Measurements from ENCODE around the gene EIF4G3.
"Not testable (repeated sequence)": the region's sequence is repeated elsewhere in the genome, so short reads cannot be mapped to it uniquely, and the experiment has no call there.

The EIF4G3 gene

DNA sequence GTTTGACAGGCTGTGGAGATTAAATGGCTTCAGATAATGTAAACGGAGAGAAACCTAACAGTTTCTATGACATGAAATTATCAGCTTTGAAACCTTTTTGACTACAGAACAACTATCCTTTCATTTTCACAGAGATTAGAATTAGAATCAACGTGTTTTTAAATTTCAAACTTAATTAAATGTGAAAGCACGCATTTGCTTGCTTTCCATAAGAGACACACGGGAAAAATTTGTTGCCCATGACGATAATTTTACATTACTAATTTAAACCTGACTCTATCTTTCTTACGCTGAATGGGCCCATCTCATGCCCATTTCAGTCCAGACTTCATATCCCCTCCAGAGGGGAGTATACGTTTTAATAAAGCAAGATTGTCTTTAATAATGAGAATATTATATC, 297.9 kb downstream of the EIF4G3 start:
- no peak overlapping the region for H3K9ac ChIP-seq (ENCODE audit: low read depth, low read length)
- H3K36me3 ChIP-seq (ENCODE audit: insufficient read depth, low read depth, low read length): peaks cover 52% of the 10 kb centered on the region
- no peaks in the 10 kb centered on the region; the same call in 1 of the 2 replicates for H3K4me1 ChIP-seq (ENCODE audit: insufficient read depth, low read length)

DNA sequence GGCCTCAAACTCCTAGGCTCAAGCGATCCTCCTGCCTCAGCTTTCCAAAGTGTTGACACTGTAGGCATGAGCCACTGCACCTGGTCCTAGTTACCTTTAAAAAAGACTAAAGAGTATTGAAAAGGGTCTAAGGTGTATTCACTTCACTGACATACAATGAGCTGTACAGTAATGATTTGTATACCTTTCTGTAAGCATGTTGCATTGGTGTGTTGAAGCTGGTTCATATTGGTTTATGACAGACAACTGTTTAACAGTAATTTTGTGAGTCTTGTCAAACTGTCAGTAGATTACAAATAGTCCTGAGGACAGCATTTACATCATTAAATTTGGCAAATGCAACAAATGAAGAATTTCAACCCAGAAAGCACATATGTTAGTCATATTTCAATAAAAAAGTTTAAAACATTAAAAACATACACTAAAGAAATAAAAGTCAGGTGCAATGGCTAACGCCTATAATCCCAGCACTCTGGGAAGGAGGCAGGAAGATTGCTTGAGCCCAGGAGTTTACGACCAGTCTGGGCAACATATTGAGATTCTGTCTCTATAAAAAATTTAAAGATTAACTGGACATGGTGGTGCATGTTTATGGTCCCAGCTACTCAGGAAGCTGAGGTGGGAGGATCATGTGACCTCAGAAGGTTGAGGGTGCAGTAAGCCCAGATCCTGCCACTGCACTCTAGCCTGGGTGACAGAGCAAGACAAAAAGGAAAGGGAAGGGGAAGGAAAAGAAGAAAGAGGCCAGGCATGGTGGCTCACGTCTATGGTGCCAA, 301.3 kb downstream of the EIF4G3 start:
- Histone ChIP-seq H3K4me1 (ENCODE audit: insufficient read depth, low read length) (no peaks in the 10 kb centered on the region), H3K4me3 (ENCODE audit: low read length) (no peak overlapping the region), H3K9me3 (ENCODE audit: insufficient read depth, low read depth, low read length) (no peaks in the 10 kb centered on the region), H3K9ac (ENCODE audit: low read depth, low read length) (no peak overlapping the region), H3K27me3 (ENCODE audit: insufficient read depth, low read length) (no peaks in the 10 kb centered on the region), H3K27ac (ENCODE audit: low read length) (no peak overlapping the region), H3K36me3 (ENCODE audit: insufficient read depth, low read depth, low read length) (peaks cover 36% of the 10 kb centered on the region)

More for the DNA sequence above, 297.9 kb downstream of the EIF4G3 start:
- H3K27me3 ChIP-seq (ENCODE audit: insufficient read depth, low read length): no peaks in the 10 kb centered on the region
- no peaks in the 10 kb centered on the region for H3K9me3 ChIP-seq (ENCODE audit: insufficient read depth, low read depth, low read length)
- H3K27ac ChIP-seq (ENCODE audit: low read length): no peak overlapping the region
- no peak overlapping the region for H3K4me3 ChIP-seq (ENCODE audit: low read length)

DNA sequence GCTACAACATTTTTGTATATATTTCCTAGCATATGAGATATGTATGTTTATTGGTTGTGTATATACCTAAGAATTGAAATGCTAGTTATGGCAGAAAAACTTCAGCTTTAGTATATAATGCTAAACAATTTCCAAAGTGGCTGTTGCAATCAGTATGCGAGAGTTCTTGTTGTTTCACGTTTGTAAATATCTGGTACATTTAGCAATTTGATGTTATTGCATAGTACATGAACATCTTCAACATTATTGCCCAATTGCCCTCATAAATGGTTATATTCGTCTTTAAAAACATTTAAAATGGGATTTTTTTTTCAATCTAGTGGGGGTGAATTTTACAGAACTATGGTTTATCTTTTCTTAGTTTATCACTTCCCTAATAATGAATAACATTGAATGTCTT, 303.4 kb downstream of the EIF4G3 start:
- H3K27ac ChIP-seq (ENCODE audit: low read length): no peak overlapping the region
- no peaks in the 10 kb centered on the region for H3K4me1 ChIP-seq (ENCODE audit: insufficient read depth, low read length)
- H3K4me3 ChIP-seq (ENCODE audit: low read length): no peak overlapping the region
- no peaks in the 10 kb centered on the region for H3K9me3 ChIP-seq (ENCODE audit: insufficient read depth, low read depth, low read length)
- peaks cover 22% of the 10 kb centered on the region; the same call in 1 of the 2 replicates for H3K36me3 ChIP-seq (ENCODE audit: insufficient read depth, low read depth, low read length)
- no peak overlapping the region for H3K9ac ChIP-seq (ENCODE audit: low read depth, low read length)
- no peaks in the 10 kb centered on the region for H3K27me3 ChIP-seq (ENCODE audit: insufficient read depth, low read length)

DNA sequence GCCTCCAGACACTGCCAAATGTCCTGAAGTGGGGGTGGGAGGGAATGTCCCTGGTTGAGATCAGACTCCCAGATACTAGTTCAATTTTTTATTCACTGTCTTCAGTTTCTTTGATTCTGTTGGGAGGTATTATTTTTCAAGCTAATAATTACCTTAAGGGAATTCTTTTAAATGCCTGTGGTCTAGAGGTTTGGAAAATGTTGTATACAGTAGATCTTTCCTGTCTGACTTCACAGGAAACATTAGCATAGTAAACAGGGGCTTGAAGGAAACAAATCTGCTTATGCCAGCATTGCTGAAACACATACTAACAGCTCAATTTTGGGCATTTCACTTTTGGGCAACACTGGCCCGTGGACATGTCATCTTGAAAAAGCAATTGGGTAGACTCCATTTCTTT, 305.3 kb downstream of the EIF4G3 start:
- Histone ChIP-seq H3K27me3 (ENCODE audit: insufficient read depth, low read length) (no peaks in the 10 kb centered on the region), H3K36me3 (ENCODE audit: insufficient read depth, low read depth, low read length) (peaks cover 10% of the 10 kb centered on the region; the same call in 1 of the 2 replicates), H3K4me1 (ENCODE audit: insufficient read depth, low read length) (no peaks in the 10 kb centered on the region)

DNA sequence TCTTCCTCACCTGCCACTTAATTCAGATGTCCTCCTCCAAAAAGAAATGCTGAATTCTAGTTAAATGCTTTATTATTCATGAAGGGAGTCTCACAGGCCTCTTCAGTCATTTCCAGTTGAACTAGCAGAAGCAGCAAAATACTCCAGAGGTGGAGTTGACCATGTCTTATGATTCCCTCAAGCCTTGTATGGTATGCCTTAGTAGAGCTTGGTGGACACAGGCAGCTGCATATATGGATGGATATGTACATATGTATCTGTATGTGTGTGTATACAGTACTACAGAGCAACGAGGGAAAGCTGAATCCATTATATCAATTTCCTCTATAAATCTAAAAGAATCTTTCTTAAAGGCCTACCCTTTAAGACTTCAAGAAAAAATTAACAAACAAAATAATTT, 306.0 kb downstream of the EIF4G3 start:
- H3K4me3 ChIP-seq (ENCODE audit: low read length): no peak overlapping the region
- H3K9ac ChIP-seq (ENCODE audit: low read depth, low read length): no peak overlapping the region
- no peak overlapping the region for H3K27ac ChIP-seq (ENCODE audit: low read length)
- no peaks in the 10 kb centered on the region for H3K9me3 ChIP-seq (ENCODE audit: insufficient read depth, low read depth, low read length)
- no peaks in the 10 kb centered on the region for H3K27me3 ChIP-seq (ENCODE audit: insufficient read depth, low read length)
- H3K4me1 ChIP-seq (ENCODE audit: insufficient read depth, low read length): no peaks in the 10 kb centered on the region
- peaks cover 15% of the 10 kb centered on the region; the same call in 1 of the 2 replicates for H3K36me3 ChIP-seq (ENCODE audit: insufficient read depth, low read depth, low read length)

More for the DNA sequence above, 305.3 kb downstream of the EIF4G3 start:
- Histone ChIP-seq H3K9me3 (ENCODE audit: insufficient read depth, low read depth, low read length) (no peaks in the 10 kb centered on the region), H3K27ac (ENCODE audit: low read length) (no peak overlapping the region), H3K9ac (ENCODE audit: low read depth, low read length) (no peak overlapping the region), H3K4me3 (ENCODE audit: low read length) (no peak overlapping the region)

DNA sequence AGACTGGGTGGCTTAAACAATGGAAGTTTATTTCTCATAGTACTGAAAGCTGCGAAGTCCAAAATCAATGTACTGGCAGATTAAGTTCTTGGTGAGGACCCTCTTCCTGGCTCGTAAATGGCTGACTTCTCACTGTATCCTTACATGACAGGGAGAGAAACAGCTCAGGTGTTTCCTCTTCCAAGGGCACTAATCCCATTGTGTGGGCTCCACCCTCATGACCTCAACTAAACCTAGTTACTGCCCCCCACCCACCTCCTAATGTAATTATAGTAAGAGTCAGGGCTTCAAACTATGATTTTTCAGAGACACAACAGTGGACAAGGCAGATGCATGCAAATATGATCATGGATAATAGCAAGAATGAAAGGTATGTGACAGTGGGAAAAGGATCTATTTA, 308.4 kb downstream of the EIF4G3 start:
- H3K36me3 ChIP-seq (ENCODE audit: insufficient read depth, low read depth, low read length): peaks cover 29% of the 10 kb centered on the region
- no peak overlapping the region for H3K27ac ChIP-seq (ENCODE audit: low read length)
- H3K4me3 ChIP-seq (ENCODE audit: low read length): no peak overlapping the region
- no peaks in the 10 kb centered on the region for H3K9me3 ChIP-seq (ENCODE audit: insufficient read depth, low read depth, low read length)
- no peak overlapping the region for H3K9ac ChIP-seq (ENCODE audit: low read depth, low read length)
- no peaks in the 10 kb centered on the region for H3K4me1 ChIP-seq (ENCODE audit: insufficient read depth, low read length)
- no peaks in the 10 kb centered on the region for H3K27me3 ChIP-seq (ENCODE audit: insufficient read depth, low read length)

DNA sequence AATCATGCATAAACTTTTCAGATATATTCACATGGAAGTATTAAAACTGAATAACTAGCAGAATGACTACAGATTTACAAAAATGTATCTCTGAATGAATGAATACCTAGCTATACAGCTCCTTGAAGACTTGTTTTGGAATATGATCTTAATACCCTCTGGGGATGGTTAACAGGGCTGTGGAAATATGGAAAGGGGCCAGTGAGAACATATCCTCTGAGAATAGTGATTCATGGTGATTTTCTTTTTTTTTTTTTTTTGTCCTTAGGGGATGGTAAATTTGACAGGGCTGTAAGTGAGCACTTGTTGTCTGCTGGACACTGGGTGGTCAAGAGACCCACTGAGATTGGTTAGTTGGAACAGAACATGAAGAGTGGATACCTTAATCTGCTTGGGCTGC, 308.9 kb downstream of the EIF4G3 start:
- Histone ChIP-seq H3K9me3 (ENCODE audit: insufficient read depth, low read depth, low read length) (no peaks in the 10 kb centered on the region), H3K4me1 (ENCODE audit: insufficient read depth, low read length) (no peaks in the 10 kb centered on the region), H3K27me3 (ENCODE audit: insufficient read depth, low read length) (no peaks in the 10 kb centered on the region), H3K36me3 (ENCODE audit: insufficient read depth, low read depth, low read length) (peaks cover 32% of the 10 kb centered on the region), H3K9ac (ENCODE audit: low read depth, low read length) (no peak overlapping the region), H3K4me3 (ENCODE audit: low read length) (no peak overlapping the region), H3K27ac (ENCODE audit: low read length) (no peak overlapping the region)

DNA sequence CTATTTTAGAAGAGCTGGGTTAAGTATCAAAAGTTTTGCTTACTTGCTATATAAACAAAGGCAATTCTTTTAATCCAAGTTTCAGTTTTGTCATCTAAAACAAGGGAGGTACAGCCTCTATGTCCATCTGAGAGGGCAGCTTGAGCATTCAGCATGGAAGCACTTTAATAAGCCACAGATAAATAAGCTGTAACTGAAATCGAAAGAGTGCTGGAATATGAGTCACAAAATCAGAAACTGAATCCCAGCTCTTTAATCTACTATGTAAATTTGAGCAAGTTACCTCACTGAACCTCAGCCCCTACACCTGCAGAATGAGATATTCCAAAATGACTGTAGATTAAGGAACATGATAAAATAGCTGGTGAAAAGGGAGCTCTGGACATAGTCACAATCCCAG, 309.6 kb downstream of the EIF4G3 start:
- Histone ChIP-seq H3K36me3 (ENCODE audit: insufficient read depth, low read depth, low read length) (peaks cover 40% of the 10 kb centered on the region), H3K4me1 (ENCODE audit: insufficient read depth, low read length) (no peaks in the 10 kb centered on the region), H3K27ac (ENCODE audit: low read length) (no peak overlapping the region), H3K9ac (ENCODE audit: low read depth, low read length) (no peak overlapping the region), H3K4me3 (ENCODE audit: low read length) (no peak overlapping the region), H3K27me3 (ENCODE audit: insufficient read depth, low read length) (no peaks in the 10 kb centered on the region), H3K9me3 (ENCODE audit: insufficient read depth, low read depth, low read length) (no peaks in the 10 kb centered on the region)

DNA sequence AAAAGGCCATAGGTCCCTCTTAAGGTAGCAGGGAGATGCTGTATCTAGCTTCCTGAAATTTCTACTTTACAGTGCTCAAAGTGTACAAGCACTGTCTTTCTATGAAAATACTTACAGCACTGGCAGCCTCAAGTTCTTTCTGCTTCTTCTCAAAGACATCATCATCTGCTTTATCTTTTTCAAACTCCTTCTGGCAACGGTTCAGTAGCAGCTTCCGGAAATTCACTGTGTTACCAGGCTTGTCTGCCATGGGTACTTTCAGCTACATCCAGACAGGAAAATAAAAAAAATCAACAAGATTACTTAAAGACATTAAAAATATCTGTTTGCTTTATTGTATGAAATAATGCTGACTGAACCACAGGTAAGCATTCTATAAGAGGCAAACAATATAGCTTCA, 311.7 kb downstream of the EIF4G3 start:
- Histone ChIP-seq H3K9me3 (ENCODE audit: insufficient read depth, low read depth, low read length) (no peaks in the 10 kb centered on the region), H3K4me3 (ENCODE audit: low read length) (no peak overlapping the region), H3K27ac (ENCODE audit: low read length) (no peak overlapping the region), H3K36me3 (ENCODE audit: insufficient read depth, low read depth, low read length) (peaks cover 60% of the 10 kb centered on the region), H3K9ac (ENCODE audit: low read depth, low read length) (no peak overlapping the region), H3K27me3 (ENCODE audit: insufficient read depth, low read length) (no peaks in the 10 kb centered on the region), H3K4me1 (ENCODE audit: insufficient read depth, low read length) (no peaks in the 10 kb centered on the region)

DNA sequence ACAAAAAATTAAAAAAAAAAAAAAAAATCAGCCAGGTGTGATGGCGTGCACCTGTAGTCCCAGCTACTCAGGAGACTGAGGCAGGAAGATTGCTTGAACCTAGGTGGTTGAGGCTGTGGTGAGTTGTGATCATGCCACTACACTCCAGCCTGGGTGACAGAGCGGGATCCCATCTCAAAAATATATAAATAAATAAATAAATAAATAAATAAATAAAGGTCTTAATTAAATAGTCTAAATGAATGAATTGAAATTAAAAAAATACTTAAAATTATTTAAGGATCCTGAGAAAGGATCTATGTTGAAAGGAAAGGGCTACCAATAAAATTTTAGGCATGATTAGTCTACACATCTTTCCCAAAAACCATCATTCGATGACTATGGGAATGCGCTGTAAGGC, 322.2 kb downstream of the EIF4G3 start:
- H3K36me3 ChIP-seq (ENCODE audit: insufficient read depth, low read depth, low read length): peaks cover 86% of the 10 kb centered on the region
- H3K9me3 ChIP-seq (ENCODE audit: insufficient read depth, low read depth, low read length): no peaks in the 10 kb centered on the region
- no peaks in the 10 kb centered on the region for H3K27me3 ChIP-seq (ENCODE audit: insufficient read depth, low read length)
- no peak overlapping the region for H3K4me3 ChIP-seq (ENCODE audit: low read length)
- no peak overlapping the region for H3K9ac ChIP-seq (ENCODE audit: low read depth, low read length)
- H3K4me1 ChIP-seq (ENCODE audit: insufficient read depth, low read length): no peaks in the 10 kb centered on the region
- H3K27ac ChIP-seq (ENCODE audit: low read length): no peak overlapping the region

DNA sequence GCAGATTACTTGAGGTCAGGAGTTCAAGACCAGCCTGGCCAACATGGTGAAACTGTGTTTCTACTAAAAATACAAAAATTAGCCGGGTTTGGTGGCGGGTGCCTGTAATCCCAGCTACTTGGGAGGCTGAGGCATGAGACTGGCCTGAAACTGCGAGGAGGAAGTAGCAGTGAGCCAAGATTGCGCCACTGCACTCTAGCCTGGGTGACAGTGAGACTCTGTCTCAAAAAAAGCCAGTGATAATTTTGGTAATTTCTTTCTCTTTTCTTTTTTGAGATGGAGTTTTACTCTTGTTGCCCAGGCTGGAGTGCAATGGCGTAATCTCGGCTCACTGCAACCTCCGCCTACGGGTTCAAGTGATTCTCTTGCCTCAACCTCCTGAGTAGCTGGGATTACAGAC, 324.9 kb downstream of the EIF4G3 start:
- not testable (repeated sequence) for H3K4me3 ChIP-seq (ENCODE audit: low read length); H3K27me3 ChIP-seq (ENCODE audit: insufficient read depth, low read length); H3K9ac ChIP-seq (ENCODE audit: low read depth, low read length); H3K4me1 ChIP-seq (ENCODE audit: insufficient read depth, low read length); H3K9me3 ChIP-seq (ENCODE audit: insufficient read depth, low read depth, low read length); H3K27ac ChIP-seq (ENCODE audit: low read length)
- H3K36me3 ChIP-seq (ENCODE audit: insufficient read depth, low read depth, low read length): peaks cover 92% of the 10 kb centered on the region

DNA sequence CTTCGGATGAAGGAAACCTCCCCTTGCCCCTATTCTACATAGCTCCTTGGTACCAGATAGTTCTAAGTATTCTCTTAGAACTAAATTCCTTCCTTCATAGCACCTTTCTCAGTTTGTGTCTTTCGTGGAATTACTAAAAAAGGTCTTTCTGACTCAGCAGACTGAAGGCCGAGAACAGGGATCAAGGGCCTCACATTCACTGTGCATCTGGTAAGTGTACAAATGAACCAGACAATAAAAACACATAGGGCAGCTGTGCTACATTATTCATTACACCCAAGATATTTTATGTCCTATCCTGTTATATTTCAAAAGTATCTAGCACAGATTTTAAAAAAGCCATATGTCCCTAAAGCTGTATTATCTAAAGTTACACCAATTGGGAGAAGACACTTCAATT, 326.7 kb downstream of the EIF4G3 start:
- peaks cover 92% of the 10 kb centered on the region for H3K36me3 ChIP-seq (ENCODE audit: insufficient read depth, low read depth, low read length)

More for the DNA sequence above, 326.7 kb downstream of the EIF4G3 start:
- H3K9me3 ChIP-seq (ENCODE audit: insufficient read depth, low read depth, low read length): no peaks in the 10 kb centered on the region
- H3K27me3 ChIP-seq (ENCODE audit: insufficient read depth, low read length): no peaks in the 10 kb centered on the region
- H3K9ac ChIP-seq (ENCODE audit: low read depth, low read length): no peak overlapping the region
- no peak overlapping the region for H3K4me3 ChIP-seq (ENCODE audit: low read length)
- no peak overlapping the region for H3K27ac ChIP-seq (ENCODE audit: low read length)
- no peaks in the 10 kb centered on the region for H3K4me1 ChIP-seq (ENCODE audit: insufficient read depth, low read length)

Measured in iPS-20b (cell line).